HG03558 (cell line): ENCODE measurements around the gene ELOVL5.
"Not testable (repeated sequence)": the region's sequence is repeated elsewhere in the genome, so short reads cannot be mapped to it uniquely, and the experiment has no call there.

Experiments
- ATAC-seq: cut with Tn5 transposase; IDR thresholded peaks from one replicate; pipeline ENCODE4 v1.9.1; 2021; ENCODE audit warnings: moderate number of reproducible peaks; ENCODE audit not compliant: unreplicated experiment; ENCODE audit errors: extremely low read depth

The ELOVL5 gene, protein sequence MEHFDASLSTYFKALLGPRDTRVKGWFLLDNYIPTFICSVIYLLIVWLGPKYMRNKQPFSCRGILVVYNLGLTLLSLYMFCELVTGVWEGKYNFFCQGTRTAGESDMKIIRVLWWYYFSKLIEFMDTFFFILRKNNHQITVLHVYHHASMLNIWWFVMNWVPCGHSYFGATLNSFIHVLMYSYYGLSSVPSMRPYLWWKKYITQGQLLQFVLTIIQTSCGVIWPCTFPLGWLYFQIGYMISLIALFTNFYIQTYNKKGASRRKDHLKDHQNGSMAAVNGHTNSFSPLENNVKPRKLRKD

DNA sequence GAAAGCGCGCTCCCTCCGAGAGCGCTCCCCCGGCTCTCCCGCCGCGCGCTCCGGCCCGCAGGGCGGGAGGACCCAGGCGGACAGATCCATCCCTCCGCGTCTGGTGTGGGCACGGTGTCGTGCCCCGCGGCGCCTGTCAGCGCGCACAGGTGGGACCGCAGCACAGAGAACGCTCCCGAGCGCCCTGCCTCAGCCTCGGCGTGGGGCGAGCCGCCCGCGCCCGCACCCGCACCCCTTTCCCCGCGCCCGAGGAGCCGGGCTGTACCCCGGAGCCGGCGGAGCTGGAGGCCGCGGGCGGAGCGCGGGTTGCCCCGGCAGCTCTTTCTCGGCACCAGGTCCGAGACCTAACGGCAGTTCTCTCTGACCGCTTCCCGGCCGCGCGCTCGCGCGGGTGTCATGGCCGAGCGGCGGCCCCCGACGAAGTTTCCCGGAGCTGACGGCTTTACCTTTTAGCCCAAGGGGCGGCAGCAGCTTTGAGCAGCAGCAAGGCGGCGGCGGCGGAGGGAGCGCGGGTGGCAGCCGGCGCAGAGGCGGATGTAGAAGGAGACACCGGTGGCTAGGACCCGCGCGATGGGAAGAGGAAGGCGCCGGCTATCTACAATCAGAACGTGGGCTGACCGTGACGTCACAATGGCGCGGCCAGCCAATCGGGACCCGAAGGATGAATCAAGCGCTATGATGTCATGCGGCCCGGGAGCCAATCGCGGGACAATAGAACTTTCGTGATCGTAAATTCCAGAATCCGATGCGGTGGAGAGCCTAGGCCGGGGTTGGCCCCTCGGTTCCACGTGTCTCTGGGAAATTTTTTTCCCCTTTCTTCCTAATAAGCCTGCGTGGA is at the start of gene ELOVL5:
Gene ELOVL5, minus strand, starts transcription at position 580 of the 838 bp plus-strand sequence. CDS start 53,251 bp downstream, outside the sequence.
- peak; percentile 50 for ATAC-seq

DNA sequence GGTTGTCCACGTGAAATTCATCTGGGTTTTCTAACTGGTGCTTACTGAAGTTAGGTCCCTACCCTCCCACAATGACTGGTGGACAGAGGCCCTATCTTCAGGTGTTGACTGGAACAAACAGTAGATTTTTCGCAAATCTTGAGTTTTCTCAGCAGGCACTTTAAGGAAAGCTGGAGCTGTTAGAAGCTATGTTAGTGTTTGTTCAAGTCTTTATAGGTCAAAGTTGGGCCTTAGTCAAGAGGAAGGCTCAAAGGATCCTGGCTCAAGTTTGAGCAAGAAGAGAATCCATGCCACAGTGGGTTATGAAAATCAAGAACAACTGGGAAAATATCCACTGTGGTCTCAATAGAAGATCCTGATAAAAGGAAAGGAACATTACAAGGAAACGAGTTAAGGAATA is 48.5 kb upstream of the ELOVL5 start:
- ATAC-seq, result no peak

DNA sequence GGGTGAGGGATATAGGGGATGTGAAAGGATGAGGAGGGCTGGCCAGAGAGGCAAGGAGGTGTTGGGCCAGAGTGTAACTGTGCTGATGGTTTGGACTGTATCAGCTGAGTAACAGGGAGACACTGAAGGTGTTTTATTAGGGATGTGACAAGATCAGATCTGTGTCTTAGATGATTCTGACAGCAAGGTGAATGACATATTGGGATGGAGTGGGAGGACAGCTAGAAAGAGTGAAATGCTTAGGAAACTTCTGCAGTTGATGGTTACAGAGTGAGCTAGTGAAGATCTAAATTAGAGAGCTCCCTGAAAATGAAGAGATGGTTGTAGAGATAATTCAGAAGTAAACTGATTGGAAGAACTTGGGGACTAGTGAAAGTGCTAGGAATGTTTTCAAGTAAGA is 47.2 kb upstream of the ELOVL5 start:
- ATAC-seq, result no peak

DNA sequence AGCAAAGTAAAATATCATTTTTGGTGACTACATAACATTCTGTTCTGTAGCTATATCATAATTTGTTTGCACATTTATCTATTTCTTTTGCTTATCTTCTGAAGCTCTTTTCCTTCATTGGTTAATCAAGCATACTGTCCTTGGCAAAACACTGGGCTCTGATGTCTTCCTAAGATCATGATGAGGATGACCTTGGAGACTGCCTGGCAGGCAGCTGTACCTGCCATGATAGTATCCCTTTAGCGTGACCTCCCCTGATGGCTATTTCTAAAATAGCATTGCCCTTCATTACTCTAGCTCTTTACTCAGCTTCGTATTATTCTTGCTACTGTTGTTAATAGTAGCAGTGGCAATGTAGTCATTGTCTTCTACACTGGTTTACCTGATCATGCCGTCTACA is 46.0 kb upstream of the ELOVL5 start:
- ATAC-seq, result no peak

DNA sequence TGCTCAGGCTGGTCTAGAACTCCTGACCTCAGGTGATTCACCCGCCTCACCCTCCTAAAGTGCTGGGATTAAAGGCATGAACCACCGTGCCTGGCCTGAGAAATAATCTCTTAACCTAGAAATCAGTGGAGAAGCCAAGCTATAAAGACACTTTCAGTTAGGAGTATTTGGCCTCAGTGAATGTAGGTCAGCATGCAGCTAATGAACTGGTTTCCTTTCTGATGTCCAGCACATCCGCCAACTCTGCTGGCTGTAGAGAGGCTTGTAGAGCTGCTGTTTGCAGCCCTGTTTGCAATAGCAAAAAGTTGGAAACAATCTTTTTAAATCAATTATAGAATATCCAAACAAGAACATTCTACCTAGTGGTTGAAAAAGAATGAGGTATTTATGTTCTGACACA is 42.4 kb upstream of the ELOVL5 start:
- ATAC-seq, result no peak

DNA sequence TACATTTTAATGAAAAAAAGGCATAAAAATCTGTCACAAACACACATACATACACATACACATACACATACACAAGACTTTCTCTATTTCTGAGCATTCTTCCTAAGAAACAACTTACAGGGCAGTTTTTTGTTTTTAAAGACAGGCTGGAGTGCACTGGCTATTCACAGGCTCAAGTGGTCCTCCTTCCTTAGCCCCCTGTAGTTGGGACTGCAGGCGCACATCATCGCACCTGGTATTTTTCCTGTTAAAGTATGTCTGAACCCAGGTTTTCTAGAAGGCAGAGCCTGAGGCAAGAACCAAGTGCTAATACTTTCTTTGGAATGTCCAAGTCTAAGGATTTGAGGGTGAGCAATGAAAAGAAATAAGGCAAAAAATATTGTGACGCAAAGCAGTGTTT is 41.3 kb upstream of the ELOVL5 start:
- no peak for ATAC-seq

DNA sequence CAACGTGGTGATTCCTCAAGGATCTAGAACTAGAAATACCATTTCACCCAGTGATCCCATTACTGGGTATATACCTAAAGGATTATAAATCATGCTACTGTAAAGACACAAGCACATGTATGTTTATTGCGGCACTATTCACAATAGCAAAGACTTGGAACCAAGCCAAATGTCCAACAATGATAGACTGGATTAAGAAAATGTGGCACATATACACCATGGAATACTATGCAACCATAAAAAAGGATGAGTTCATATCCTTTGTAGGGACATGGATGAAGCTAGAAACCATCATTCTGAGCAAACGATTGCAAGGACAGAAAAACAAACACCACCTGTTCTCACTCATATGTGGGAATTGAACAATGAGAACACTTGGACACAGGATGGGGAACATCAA is 39.9 kb upstream of the ELOVL5 start:
- ATAC-seq, result not testable (repeated sequence)

DNA sequence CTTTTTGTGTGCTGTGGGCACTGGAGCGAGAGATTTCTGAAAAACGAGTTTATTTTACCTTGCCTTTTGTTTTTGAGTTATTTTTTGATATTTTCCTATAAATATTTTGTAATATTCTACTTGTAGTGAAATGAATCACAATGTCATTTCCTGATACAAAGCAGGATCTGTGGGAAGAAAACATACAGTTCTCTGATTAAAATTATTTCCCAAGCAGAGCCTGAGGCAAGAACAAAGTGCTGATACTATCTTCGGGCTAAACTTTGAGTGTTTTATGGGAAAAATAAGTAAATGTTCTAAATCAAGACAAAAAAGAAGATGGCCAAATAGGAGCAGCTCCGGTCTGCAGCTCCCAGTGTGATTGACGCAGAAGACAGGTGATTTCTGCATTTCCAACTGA is 33.7 kb upstream of the ELOVL5 start:
- ATAC-seq, result no peak

DNA sequence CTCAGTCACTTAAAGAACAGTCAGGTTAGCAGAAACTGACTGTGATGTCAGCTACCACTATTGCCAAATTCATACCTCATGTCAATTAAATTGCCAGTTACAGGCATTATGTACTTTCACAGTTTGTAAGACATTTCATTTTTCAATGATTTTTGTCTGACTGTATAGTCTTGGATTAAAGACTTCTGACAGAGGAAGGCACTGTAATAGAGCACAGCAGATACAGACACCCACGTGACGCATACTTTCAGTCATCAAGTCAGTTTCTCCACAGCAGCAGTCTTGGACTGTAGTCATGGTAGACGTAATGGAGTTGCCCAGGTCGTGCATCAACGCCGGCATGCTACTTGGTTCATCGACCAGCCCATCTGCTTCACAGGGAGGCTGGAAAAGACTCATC is 29.5 kb upstream of the ELOVL5 start:
- ATAC-seq, result no peak

DNA sequence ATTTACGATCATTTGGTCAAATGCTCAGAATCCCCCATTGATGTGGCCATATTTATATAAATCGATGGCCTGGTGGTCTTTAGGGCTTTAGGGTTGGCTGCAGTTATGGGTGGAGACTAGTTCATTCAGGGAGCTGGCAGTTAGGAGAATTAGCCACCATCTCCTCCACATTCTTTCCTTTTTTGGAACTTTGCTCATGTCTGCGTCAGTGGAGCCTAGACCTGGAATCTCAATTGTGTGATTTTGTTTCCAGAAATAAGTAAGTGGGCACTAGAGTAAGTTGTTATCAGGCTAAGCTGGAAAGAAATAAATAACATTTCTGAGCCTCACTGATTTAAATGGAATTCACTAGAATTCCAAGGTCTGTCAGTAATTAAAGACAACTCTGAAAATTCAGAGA is 29.0 kb upstream of the ELOVL5 start:
- ATAC-seq, result no peak

DNA sequence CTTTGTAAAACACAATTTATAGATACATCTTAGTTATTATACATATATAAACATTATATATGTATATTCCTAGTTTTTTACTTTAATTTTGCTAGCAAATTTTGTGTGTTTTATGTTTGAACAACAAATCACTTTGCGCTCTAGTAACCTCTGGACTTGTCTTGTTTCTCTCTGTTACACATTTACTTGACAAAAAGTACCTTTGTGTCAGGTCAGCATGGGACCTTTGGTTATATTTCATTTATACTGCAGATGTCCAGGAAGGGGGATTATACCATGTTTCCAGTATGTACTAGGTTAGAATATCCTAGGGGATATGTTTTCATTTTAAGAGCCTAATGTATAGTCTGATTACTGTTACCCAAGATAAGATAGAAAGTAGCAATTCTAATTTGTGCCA is 28.5 kb upstream of the ELOVL5 start:
- no peak for ATAC-seq

DNA sequence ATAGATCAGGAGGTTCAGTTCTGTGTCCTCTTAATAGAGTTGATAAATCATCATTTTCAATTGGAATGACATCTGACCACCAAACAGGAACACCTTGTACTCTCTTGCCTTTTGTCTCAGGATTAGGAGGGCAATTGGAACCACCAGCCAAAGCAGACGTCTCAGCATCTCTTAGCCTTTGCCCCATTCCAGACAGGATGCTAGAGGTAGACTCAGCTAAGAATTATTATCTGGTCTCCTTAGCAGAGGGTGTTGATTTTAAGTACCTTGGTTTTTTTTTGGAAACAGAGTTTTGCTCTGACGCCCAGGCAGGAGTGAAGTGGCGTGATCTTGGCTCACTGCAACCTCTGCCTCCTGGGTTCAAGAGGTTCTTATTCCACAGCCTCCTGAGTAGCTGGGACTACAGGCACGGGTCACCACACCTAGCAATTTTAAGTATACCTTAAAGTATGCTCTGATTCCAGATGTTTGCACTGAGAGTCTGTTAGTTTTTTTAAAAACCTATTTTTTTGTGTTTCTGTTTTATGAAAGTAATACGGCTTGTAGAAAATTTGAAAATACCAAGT is 28.0 kb upstream of the ELOVL5 start:
- no peak for ATAC-seq

DNA sequence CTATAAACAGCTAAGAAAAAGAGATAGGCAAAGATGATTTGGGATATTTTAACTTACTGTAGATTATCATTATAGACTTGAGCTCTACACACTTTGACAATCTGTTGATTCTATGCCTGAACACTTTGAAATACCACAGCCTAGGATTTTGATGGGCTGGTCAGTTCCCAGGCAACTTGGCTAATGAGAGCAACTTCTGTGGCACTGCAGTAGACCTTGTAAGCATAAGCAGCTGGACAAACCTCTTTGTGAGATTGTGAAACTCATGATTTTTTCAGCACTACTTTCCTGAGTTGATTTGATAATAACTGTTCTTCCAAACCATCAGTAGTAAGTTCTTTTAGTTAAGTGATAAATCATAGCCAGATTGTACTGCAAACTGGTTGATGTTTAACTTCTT is 27.1 kb upstream of the ELOVL5 start:
- ATAC-seq, result no peak

DNA sequence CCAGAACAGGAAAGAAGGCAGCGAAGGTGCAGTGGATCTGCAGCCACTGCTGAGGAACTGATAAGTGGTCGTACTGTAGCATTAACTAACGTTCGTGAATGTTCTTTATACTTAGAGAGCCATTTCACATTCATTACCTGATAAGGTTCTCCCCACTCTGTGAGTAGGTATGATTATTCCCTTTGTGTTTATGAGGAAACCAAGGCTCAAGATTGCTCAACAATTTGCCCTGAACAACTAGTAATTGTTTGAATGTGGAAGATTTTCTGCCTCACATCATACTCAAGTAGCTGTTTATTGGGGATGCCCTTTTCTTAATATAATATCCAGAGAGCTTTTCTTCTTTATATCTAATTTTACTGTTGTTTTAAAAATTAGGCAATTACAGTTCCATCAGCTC is 24.9 kb upstream of the ELOVL5 start:
- no peak for ATAC-seq

DNA sequence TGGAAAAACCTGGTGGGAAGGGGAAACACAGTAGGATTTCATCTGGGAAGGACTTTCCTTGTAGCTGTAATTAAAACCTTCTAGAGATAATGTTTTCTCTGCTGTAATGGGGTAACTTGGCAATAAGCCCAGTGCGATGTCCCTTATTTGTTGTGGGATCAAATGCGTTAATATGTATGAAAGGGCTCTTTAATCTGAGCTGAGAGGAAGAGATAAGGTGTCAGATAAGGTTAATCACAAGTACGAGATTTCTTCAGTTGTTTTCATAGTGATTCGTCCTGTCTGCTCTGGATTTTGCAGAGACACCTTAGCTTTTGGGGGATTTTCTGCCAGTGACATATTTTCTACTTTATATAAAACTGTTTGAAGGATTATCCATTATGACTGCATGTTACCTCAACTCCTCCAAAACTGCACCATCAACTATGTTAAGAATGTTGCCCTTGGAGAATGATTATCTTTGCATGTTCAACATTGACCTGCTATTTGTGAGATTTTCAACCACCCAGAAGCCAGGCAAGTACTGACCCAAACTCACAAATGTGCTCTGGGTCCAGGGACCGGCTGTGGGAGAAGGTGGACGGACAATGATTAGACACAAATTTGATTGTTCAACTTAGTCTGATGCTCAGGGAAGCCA is 21.2 kb upstream of the ELOVL5 start:
- no peak for ATAC-seq

DNA sequence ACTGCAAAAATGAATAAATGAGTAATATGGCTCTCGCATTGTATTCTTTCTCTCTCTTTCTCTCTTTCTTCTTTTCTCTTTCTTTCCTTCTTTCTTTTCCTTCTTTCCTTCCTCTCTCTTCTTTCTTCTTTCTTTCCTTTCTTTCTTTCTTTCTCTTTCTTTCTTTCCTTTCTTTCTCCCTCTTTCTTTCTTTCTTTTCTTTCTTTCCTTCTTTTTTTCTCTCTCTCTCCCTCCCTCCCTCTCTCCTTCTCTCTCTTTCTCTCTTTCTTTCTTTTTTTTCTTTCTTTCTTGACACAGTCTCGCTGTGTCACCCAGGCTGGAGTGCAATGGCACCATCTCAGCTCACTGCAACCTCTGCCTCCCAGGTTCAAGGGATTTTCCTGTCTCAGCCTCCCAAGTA is 20.3 kb upstream of the ELOVL5 start:
- ATAC-seq, result no peak

DNA sequence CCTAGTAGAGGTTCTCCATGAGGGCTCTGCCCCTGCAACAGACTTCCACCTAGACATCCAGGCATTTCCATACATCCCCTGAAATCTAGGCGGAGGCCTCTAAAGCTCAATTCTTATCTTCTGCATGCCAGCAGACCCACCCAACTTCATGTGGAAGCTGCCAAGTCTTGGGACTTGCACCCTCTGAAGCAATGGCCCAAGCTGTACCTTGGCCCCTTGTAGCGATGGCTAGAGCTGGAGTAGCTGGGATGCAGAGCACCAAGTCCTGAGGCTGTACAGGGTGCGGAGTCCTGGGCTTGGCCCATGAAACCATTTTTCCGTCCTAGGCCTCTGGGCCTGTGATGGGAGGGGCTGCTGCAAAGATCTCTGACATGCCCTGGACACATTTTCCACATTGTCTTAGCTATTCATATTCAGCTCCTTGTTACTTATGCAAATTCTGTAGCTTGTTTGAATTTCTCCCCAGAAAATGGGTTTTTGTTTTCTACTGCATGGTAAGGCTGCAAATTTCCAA is 17.4 kb upstream of the ELOVL5 start:
- ATAC-seq, result no peak

DNA sequence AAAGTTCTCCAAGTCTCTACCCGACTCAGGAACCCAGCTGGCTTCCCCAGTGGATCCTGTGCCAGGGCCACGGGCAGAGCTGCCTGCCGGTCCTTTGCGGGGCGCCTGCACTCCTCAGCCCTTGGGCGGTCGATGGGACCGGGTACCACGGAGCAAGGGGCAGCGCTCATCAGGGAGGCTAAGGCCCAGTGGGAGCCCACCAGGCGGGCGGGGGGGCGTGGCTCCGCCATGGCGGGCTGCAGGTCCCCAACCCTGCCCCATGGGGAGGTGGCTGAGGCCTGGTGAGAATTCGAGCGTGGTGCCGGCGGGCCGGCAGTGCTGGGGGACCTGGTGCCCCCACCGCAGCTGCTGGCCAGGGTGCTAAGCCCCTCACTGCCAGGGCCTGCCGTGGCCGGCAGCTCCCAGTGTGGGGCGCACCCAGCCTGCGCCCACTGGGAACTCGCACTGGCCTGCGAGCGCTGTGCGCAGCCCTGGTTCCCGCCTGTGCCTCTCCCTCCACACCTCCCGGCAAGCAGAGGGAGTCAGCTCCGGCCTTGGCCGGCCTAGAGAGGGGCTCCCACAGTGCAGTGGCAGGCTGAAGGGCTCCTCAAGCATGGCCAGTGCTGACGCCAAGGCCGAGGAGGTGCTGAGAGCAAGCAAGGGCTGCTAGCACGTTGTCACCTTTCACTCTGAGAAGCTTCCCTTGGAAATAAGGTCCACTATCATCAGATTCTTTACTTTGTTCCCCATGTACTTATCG is 14.8 kb upstream of the ELOVL5 start:
- ATAC-seq, result no peak

DNA sequence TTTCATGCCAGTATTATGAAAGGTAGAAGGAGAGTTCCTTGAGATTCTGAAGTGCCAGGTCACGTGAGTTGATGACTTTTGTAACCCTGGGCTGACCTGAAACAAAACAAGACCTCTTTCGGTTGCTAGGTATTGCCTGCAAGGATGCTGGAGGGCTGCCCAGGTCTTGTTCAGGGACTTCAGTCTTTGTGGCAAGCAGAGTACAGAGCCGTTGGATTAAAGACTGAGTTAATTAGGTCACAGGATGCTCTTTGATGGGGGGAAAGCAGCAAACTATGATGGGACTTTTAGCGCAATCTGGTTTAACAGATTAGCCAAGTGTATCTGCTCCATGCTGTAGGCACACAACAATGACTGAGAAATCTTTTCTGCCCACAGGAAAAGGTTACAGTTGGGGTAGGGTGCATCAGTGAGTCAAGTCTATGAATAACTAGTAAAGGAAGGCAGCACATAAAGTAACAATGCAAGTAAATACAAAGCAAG is 12.8 kb upstream of the ELOVL5 start:
- no peak for ATAC-seq
